SH-SY5Y (cell line): ENCODE results near the gene DCN.

Experiments used
- GATA2 ChIP-seq: IDR thresholded peaks from 2 replicates; pipeline ENCODE4 v1.6.1; 2011; ENCODE audit warnings: mild to moderate bottlenecking, low read depth, low read length
- GATA3 ChIP-seq: IDR thresholded peaks from 2 replicates; pipeline ENCODE4 v1.6.1; 2011; ENCODE audit warnings: low read depth, mild to moderate bottlenecking, low read length, moderate library complexity

- TF ChIP-seq GATA2 (no peak), GATA3 (no peak)
These were observed 5.7 kb downstream of the DCN start for GRCh38 chr12:91176915-91177314.
